Measurements from ENCODE around the gene ABHD6. TPM values are rescaled to one million over a fixed set of nuclear protein-coding genes. Genes with fewer than 3 reads are reported as not detected.

The ABHD6 gene
- total and polyA plus RNA-seq, 9 of the 15 experiments (the other 6 are each of a cell fraction or from before 2014, with no cell fraction given) = 0.53 to 3.6 (median 2.5) TPM

- TF ChIP-seq E2F8 (IDR thresholded peaks at IDR 0.05; ENCODE audit: low read depth, partially characterized antibody) (peak; percentile 75), MCM3 (IDR thresholded peaks at IDR 0.05) (no peak), MITF (IDR thresholded peaks at IDR 0.05) (no peak), CEBPZ (IDR thresholded peaks at IDR 0.05; ENCODE audit: borderline replicate concordance, low read depth, low read length) (no peak), COPS2 (conservative IDR thresholded peaks at IDR 0.05) (no peak), CHD1 (IDR thresholded peaks at IDR 0.05; ENCODE audit: low read length) (no peak), NEUROD1 (IDR thresholded peaks at IDR 0.05; ENCODE audit: borderline replicate concordance, low read depth, low read length, partially characterized antibody) (peak; percentile 68), RBM14 (IDR thresholded peaks at IDR 0.05; ENCODE audit: borderline replicate concordance, insufficient read depth, low read depth, low read length) (0 out of 2 replicates have a peak, but pooled peaks have one; percentile 62), ZBTB9 (CRISPR knock-in tag; IDR thresholded peaks at IDR 0.05) (no peak), PHF21A (IDR thresholded peaks at IDR 0.05; ENCODE audit: borderline replicate concordance, low read depth) (no peak), FOXA1 (IDR thresholded peaks at IDR 0.05; ENCODE audit: borderline replicate concordance) (no peak), POLR3G (IDR thresholded peaks at IDR 0.05; ENCODE audit: extremely low read depth, insufficient read length, insufficient replicate concordance) (no peak), HNRNPLL (IDR thresholded peaks at IDR 0.05; ENCODE audit: low read depth, low read length, poor library complexity, severe bottlenecking) (no peak), SP2 (IDR thresholded peaks at IDR 0.05; ENCODE audit: extremely low read depth, low read depth, low read length, poor library complexity, severe bottlenecking) (no peak), TAF9B (IDR thresholded peaks at IDR 0.05; ENCODE audit: partially characterized antibody) (peak; percentile 62), ZNF436 (CRISPR knock-in tag; IDR thresholded peaks at IDR 0.05) (no peak), FOXP1 (CRISPR knock-in tag; IDR thresholded peaks at IDR 0.05) (0 out of 2 replicates have a peak, but pooled peaks have one; percentile 52), ZNF140 (CRISPR knock-in tag; IDR thresholded peaks at IDR 0.05) (no peak)
These were observed 68.5 kb downstream of the ABHD6 start, which contains the start of the genes HTD2 and RPP14 (continued) for GRCh38 chr3:58305882-58306711.

All from K562 (cell line).